Heart left ventricle (tissue), 13 donors: ENCODE data around the gene RFX1.

Experiments used
- POLR2A ChIP-seq, 2 donors: fragments of 450-650 bp; IDR thresholded peaks; one replicate each; pipeline ENCODE4 v1.6.1; 2017; ENCODE audit warnings: antibody characterized with exemption in 2 of 2, mild to moderate bottlenecking in 2 of 2, moderate library complexity in 2 of 2
- TF ChIP-seq, protein P1 (sequence below), 12 donors: fragments of 200-600 bp; sonication (generic) in 4 of 12; IDR thresholded peaks; one replicate each; pipeline versions ENCODE4 v1.5.0 to v1.8.0; 2018 to 2022; ENCODE audit warnings: antibody characterized with exemption in 12 of 12, mild to moderate bottlenecking in 5 of 12
- donor health status: ischemic (EF 13 %, LVEDD 7.1; RV severe dilation, severe dysfunction).
- donor health status: DM: no; HTN: yes; CAD: no.
- donor health status: DM: no; HTN: no; CAD: no.
- donor health status: ischemic (EF 25% LVEDD 6.9; RV normal size, moderate dysfunction).
- donor health status: ischemic (EF 25% LVEDD 5.7; RV mildly dilated, moderate dysfunction).
- donor health status: ischemic (EF 35%, LVEDD 5.7; RV mildly dilated, moderate dysfunction).
- donor health status: nonischemic (EF 11% LVEDD 7.7; RV severe dilation, severe dysfunction).
- donor health status: DM: yes; HTN: yes; CAD: no.
- donor health status: PGD.
- donor health status: ischemic (EF 29% LVEDD 5.4; RV normal size, mild dysfunction).
- donor health status: nonischemic (EF 23%, LVEDD 6.1; RV moderate dilation, normal function).

GRCh38 chr19:13996928-13997630, 9.0 kb downstream of the RFX1 start:
- TF ChIP-seq, protein P1, sequence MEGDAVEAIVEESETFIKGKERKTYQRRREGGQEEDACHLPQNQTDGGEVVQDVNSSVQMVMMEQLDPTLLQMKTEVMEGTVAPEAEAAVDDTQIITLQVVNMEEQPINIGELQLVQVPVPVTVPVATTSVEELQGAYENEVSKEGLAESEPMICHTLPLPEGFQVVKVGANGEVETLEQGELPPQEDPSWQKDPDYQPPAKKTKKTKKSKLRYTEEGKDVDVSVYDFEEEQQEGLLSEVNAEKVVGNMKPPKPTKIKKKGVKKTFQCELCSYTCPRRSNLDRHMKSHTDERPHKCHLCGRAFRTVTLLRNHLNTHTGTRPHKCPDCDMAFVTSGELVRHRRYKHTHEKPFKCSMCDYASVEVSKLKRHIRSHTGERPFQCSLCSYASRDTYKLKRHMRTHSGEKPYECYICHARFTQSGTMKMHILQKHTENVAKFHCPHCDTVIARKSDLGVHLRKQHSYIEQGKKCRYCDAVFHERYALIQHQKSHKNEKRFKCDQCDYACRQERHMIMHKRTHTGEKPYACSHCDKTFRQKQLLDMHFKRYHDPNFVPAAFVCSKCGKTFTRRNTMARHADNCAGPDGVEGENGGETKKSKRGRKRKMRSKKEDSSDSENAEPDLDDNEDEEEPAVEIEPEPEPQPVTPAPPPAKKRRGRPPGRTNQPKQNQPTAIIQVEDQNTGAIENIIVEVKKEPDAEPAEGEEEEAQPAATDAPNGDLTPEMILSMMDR (IDR thresholded peaks at IDR 0.05), result no peak
- no peak for TF ChIP-seq POLR2A (IDR thresholded peaks at IDR 0.05)
